ENCODE measurements around the gene RNF208.

Gene RNF208

DNA sequence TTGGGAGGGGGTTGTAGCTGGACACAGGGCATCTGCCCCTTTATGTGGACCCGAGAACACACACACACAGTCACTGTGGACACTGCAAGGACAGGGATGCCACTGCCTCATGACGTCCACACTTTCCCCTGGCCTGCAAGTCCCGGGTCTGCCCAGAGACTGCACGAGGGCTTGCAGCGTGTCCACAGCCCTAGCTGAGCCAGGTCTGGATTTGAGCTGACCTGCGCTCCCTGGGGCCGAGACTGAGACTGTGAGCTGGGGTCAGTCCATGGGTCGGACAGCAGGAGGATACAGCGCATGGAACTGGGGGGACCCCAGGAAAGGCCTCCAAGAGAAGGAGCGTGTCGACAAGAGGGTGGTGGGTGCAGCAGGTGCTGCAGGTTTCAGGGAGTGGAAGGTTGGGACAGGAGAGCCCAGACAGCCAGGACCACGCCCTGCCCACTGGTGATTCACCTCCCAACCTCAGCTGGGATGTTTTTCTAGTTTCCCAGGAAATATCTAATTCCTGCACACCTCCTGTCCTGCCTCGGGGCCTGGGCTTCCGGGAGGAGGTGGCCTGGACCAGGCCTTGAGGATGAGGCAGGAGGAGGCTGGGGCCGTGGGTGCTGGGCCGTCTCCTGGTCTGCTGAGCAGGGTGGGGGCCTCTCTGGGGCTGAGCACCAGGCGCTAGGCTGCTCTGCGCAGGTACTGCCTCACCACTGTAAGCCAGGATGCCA lies 4.5 kb upstream of the RNF208 start:
- no peaks in the 10 kb centered on the region for H3K9me3 ChIP-seq (ENCODE audit: control extremely low read depth in 1 of 5, control insufficient read depth in 4 of 5, insufficient read depth in 2 of 5, low read depth in 1 of 5, low read length in 4 of 5)
- CTCF ChIA-PET: interaction anchor here (0.8 to 6.3 kb wide), 15 partner anchors 10 to 174 kb away, joined by 3 to 46 read pairs (median 5); partner anchors contain the start of genes ANAPC2, NDOR1, SSNA1 and TMEM203
- no peak overlapping the region for H3K4me3 ChIP-seq (ENCODE audit: control insufficient read depth in 1 of 7, extremely low read depth in 1 of 7, insufficient read depth in 4 of 7, low read depth in 2 of 7, low read length in 6 of 7)
- peaks cover 0 to 35% (median 0%) of the 10 kb centered on the region in 5 experiments for H3K27me3 ChIP-seq (replicated peaks in 2 of 5; ENCODE audit: control insufficient read depth in 4 of 5, insufficient read depth in 5 of 5, low read length in 4 of 5)
- H3K4me1 ChIP-seq (ENCODE audit: control extremely low read depth in 1 of 4, control insufficient read depth in 4 of 4, insufficient read depth in 4 of 4, low read length in 3 of 4): peaks cover 2 to 30% (median 25%) of the 10 kb centered on the region in 4 experiments
- DNase-seq: no peak
- no peak overlapping the region for H3K27ac ChIP-seq (ENCODE audit: insufficient read depth in 1 of 2, low read depth in 1 of 2, low read length in 2 of 2, poor library complexity in 1 of 2, severe bottlenecking in 2 of 2)
- 79% methylated on average over 17 of the region's 18 CpGs for WGBS (ENCODE audit: insufficient coverage)
- POLR2A ChIA-PET: no interaction called here
- no peaks in the 10 kb centered on the region for H3K36me3 ChIP-seq (ENCODE audit: control insufficient read depth in 4 of 4, insufficient read depth in 4 of 4, low read length in 3 of 4)

DNA sequence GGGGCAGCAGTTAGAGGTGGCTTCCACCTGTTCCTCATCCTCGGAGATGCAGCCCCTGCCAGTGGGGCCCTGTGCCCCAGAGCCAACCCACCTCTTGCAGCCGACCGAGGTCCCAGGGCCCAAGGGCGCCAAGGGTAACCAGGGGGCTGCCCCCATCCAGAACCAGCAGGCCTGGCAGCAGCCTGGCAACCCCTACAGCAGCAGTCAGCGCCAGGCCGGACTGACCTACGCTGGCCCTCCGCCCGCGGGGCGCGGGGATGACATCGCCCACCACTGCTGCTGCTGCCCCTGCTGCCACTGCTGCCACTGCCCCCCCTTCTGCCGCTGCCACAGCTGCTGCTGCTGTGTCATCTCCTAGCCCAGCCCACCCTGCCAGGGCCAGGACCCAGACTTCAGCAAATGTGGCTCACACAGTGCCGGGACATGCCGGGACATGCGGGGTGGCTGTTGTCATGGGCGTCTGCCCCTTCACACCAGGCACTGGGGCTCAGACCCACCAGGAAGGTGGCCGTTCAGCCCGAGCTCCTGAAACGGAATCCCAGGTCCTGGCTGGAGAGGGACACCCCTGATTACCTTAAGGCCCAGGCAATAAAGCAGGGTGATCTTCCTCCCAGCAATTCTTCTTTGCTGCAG lies 3.8 kb upstream of the RNF208 start:
- H3K27me3 ChIP-seq (replicated peaks in 2 of 5; ENCODE audit: control insufficient read depth in 4 of 5, insufficient read depth in 5 of 5, low read length in 4 of 5): peaks cover 0 to 35% (median 0%) of the 10 kb centered on the region in 5 experiments
- no peak for DNase-seq
- ChIA-PET POLR2A (interaction anchor here (0.6 to 3.7 kb wide), 2 partner anchors 15 to 19 kb away, joined by 3 to 16 read pairs; partner anchors contain the start of gene TUBB4B), CTCF (interaction anchor here (0.8 to 6.3 kb wide), 10 partner anchors 11 to 173 kb away, joined by 3 to 46 read pairs (median 8); partner anchors contain the start of genes ANAPC2, SSNA1 and TUBB4B)
- no peaks in the 10 kb centered on the region for H3K9me3 ChIP-seq (ENCODE audit: control extremely low read depth in 1 of 5, control insufficient read depth in 4 of 5, insufficient read depth in 2 of 5, low read depth in 1 of 5, low read length in 4 of 5)
- WGBS (ENCODE audit: insufficient coverage): 71% methylated on average over 20 of the region's 21 CpGs
- H3K27ac ChIP-seq (ENCODE audit: insufficient read depth in 1 of 2, low read depth in 1 of 2, low read length in 2 of 2, poor library complexity in 1 of 2, severe bottlenecking in 2 of 2): no peak overlapping the region
- H3K36me3 ChIP-seq (ENCODE audit: control insufficient read depth in 4 of 4, insufficient read depth in 4 of 4, low read length in 3 of 4): no peaks in the 10 kb centered on the region
- peaks cover 2 to 32% (median 27%) of the 10 kb centered on the region in 4 experiments for H3K4me1 ChIP-seq (ENCODE audit: control extremely low read depth in 1 of 4, control insufficient read depth in 4 of 4, insufficient read depth in 4 of 4, low read length in 3 of 4)
- no peak overlapping the region for H3K4me3 ChIP-seq (ENCODE audit: control insufficient read depth in 1 of 7, extremely low read depth in 1 of 7, insufficient read depth in 4 of 7, low read depth in 2 of 7, low read length in 6 of 7)

DNA sequence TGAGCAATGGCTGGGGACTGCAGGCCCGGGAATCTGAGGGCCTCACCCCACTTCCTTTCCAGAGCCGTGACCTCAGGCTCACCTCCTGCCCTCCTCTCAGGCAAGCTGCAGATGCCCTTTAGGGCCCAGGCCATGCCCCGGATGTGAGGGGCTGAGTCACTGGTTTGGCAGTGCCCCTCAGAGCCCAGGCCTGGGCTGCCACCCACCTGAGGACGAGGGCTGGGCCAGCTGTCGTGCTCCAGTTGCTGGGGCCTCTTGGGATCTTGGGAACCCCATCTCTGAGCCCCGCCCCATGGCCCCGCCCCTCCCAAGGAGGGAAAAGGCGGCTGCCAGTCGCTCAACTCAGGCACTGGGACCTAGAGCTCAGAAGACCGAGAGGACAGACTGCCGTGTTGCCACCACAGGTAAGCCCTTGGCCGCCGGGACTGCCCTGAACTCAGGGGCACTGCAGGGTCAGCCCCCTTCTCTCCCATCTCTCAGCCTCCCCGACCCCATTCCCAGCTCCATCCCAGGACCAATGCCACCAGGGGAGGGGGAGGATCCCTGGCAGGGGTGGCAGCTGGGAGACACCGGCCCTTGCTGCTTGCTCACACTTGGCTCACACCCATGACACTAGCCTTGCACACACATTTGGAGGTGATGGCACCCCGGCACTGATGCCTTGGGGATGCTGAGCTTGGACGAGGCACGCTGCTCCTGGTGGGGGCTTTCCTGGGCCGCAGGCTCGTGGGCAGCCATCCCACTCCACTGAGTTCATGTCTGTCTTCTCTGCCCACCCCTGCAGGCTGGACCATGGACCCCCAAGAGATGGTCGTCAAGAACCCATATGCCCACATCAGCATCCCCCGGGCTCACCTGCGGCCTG lies 3.0 kb upstream of the RNF208 start, which contains the start of gene CYSRT1:
TSS of gene CYSRT1 (plus strand) at position 345 of the 865 bp plus-strand sequence. CDS start at position 793, 448 bp downstream.
- ChIA-PET CTCF (interaction anchor here (1.1 to 6.3 kb wide), 7 partner anchors 12 to 105 kb away, joined by 3 to 46 read pairs (median 6); partner anchors contain the start of genes LRRC26 and SSNA1), POLR2A (interaction anchor here (0.6 to 3.7 kb wide), 3 partner anchors 15 to 36 kb away, joined by 3 to 16 read pairs (median 4); partner anchors contain the start of genes ANAPC2, SSNA1 and TUBB4B)
- H3K4me3 ChIP-seq (ENCODE audit: control insufficient read depth in 1 of 7, extremely low read depth in 1 of 7, insufficient read depth in 4 of 7, low read depth in 2 of 7, low read length in 6 of 7): peak within 1 kb of the TSS in 6 of 7 experiments; percentile 67 to 93 (median 80)
- H3K27ac ChIP-seq (ENCODE audit: insufficient read depth in 1 of 2, low read depth in 1 of 2, low read length in 2 of 2, poor library complexity in 1 of 2, severe bottlenecking in 2 of 2): peak within 1 kb of the TSS in 1 of 2 experiments; percentile 83
- H3K9me3 ChIP-seq (ENCODE audit: control extremely low read depth in 1 of 5, control insufficient read depth in 4 of 5, insufficient read depth in 2 of 5, low read depth in 1 of 5, low read length in 4 of 5): no peaks in the 10 kb centered on the region
- peaks cover 0 to 34% (median 0%) of the 10 kb centered on the region in 5 experiments for H3K27me3 ChIP-seq (replicated peaks in 2 of 5; ENCODE audit: control insufficient read depth in 4 of 5, insufficient read depth in 5 of 5, low read length in 4 of 5)
- DNase-seq: peak in 2 of 3 donors; percentile 18 to 49
- peaks cover 2 to 32% (median 27%) of the 10 kb centered on the region in 4 experiments for H3K4me1 ChIP-seq (ENCODE audit: control extremely low read depth in 1 of 4, control insufficient read depth in 4 of 4, insufficient read depth in 4 of 4, low read length in 3 of 4)
- 42% methylated on average over 21 of the region's 23 CpGs for WGBS (ENCODE audit: insufficient coverage)
- no peaks in the 10 kb centered on the region for H3K36me3 ChIP-seq (ENCODE audit: control insufficient read depth in 4 of 4, insufficient read depth in 4 of 4, low read length in 3 of 4)

DNA sequence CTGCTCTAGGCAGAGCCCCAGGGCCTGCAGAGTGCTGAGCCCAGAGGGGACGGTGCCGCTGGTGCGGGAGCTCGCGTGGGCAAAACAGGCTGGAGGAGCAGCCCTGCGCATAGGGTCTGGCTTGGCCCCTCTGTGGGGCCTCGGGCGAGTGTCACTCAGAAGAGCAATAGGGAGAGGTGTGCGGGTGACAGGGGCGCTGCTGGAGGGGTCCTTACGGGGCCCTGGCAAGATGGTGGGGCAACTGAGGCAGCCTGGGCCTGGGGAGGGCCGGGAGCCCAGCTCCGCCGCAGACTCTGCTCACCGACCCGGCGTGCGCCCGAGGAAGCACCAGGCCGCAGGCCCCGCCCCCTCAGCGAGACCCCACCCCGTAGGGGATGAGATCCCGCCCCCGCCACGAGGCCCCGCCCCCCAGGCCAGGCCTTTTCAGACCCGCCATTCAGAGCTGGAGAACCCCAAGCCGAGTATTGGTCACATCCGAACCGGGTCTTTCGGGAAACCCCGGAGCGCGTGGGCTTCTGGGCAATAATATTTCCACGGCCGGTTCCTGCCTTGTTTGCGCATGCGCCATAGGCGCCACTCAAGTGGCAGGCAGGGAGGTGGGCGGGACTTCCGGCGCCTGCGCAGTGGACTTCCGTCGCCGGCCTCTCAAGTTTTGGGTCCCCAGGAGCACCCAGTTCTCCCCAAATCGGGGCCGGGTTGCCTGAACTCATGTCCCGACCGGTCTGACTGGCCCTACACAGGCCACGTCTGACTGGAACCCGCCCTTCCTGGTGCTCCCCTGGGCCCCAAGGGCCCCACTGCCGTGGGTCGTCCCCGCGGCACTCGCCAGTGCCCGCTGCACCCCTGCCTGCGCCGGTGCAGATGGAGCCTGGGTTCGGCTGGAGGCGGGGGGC lies 1.3 kb upstream of the RNF208 start:
- Histone ChIP-seq H3K4me1 (ENCODE audit: control extremely low read depth in 1 of 4, control insufficient read depth in 4 of 4, insufficient read depth in 4 of 4, low read length in 3 of 4) (peaks cover 2 to 32% (median 27%) of the 10 kb centered on the region in 4 experiments), H3K4me3 (ENCODE audit: control insufficient read depth in 1 of 7, extremely low read depth in 1 of 7, insufficient read depth in 4 of 7, low read depth in 2 of 7, low read length in 6 of 7) (peak overlapping the region; percentile 48 to 93 (median 77)), H3K27ac (ENCODE audit: insufficient read depth in 1 of 2, low read depth in 1 of 2, low read length in 2 of 2, poor library complexity in 1 of 2, severe bottlenecking in 2 of 2) (peak overlapping the region; percentile 54 to 83), H3K36me3 (ENCODE audit: control insufficient read depth in 4 of 4, insufficient read depth in 4 of 4, low read length in 3 of 4) (peaks cover 0 to 4% (median 0%) of the 10 kb centered on the region in 4 experiments), H3K27me3 (replicated peaks in 2 of 5; ENCODE audit: control insufficient read depth in 4 of 5, insufficient read depth in 5 of 5, low read length in 4 of 5) (peaks cover 0 to 17% (median 0%) of the 10 kb centered on the region in 5 experiments), H3K9me3 (ENCODE audit: control extremely low read depth in 1 of 5, control insufficient read depth in 4 of 5, insufficient read depth in 2 of 5, low read depth in 1 of 5, low read length in 4 of 5) (no peaks in the 10 kb centered on the region)
- 0% methylated on average over 58 of the region's 63 CpGs for WGBS (ENCODE audit: insufficient coverage)
- ChIA-PET POLR2A (interaction anchor here (0.5 to 3.7 kb wide), 7 partner anchors 14 to 499 kb away, joined by 3 to 16 read pairs (median 3); partner anchors contain the start of genes ANAPC2, SSNA1 and TUBB4B), CTCF (interaction anchor here (0.8 to 6.3 kb wide), 10 partner anchors 14 to 104 kb away, joined by 3 to 46 read pairs (median 3); partner anchors contain the start of gene LRRC26)
- DNase-seq: peak; percentile 98 to 99 (median 99)

DNA sequence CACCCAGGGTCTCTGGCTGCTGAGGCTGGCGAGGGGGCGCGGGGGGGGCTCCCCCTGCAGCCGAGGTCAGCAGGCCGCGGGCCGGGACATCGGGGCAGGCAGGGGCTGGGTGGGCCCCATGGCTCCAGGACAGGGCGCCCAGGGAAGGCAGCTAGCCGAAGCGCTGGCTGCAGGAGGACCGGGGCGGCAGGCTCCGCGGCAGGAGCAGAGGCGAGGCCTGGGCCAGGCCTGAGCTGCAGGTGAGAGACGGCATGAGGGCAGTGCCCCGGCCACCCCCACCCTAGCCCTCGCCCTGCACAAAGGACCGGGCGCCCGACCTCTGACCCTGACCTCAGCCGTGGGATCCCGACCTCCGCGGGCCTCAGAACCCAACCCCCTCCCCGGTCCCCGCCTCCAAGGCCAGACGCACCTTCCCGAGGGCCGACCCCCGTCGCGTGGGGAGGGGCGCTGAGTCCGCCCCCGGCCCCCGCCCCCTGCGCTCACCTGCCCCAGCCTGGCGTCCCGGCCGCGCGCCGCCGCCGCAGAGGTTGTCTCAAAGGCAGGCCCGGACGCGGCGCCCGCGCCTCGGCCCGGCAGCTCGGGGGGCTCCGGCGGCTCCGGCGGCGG lies 431 bp downstream of the RNF208 start:
- no peak for DNase-seq
- no peaks in the 10 kb centered on the region for H3K9me3 ChIP-seq (ENCODE audit: control extremely low read depth in 1 of 5, control insufficient read depth in 4 of 5, insufficient read depth in 2 of 5, low read depth in 1 of 5, low read length in 4 of 5)
- H3K27me3 ChIP-seq (replicated peaks in 2 of 5; ENCODE audit: control insufficient read depth in 4 of 5, insufficient read depth in 5 of 5, low read length in 4 of 5): peaks cover 0 to 6% (median 0%) of the 10 kb centered on the region in 5 experiments
- H3K4me3 ChIP-seq (ENCODE audit: control insufficient read depth in 1 of 7, extremely low read depth in 1 of 7, insufficient read depth in 4 of 7, low read depth in 2 of 7, low read length in 6 of 7): peak overlapping the region in 5 of 7 experiments; percentile 25 to 93 (median 46)
- H3K36me3 ChIP-seq (ENCODE audit: control insufficient read depth in 4 of 4, insufficient read depth in 4 of 4, low read length in 3 of 4): peaks cover 0 to 11% (median 1%) of the 10 kb centered on the region in 4 experiments
- CTCF ChIA-PET: interaction anchor here (1.1 to 1.2 kb wide), 2 partner anchors 11 to 32 kb away, joined by 3 to 4 read pairs; no protein-coding TSS in a partner anchor
- POLR2A ChIA-PET: no interaction called here
- H3K4me1 ChIP-seq (ENCODE audit: control extremely low read depth in 1 of 4, control insufficient read depth in 4 of 4, insufficient read depth in 4 of 4, low read length in 3 of 4): peaks cover 2 to 30% (median 26%) of the 10 kb centered on the region in 4 experiments
- WGBS (ENCODE audit: insufficient coverage): 11% methylated on average over 39 of the region's 61 CpGs
- no peak overlapping the region for H3K27ac ChIP-seq (ENCODE audit: insufficient read depth in 1 of 2, low read depth in 1 of 2, low read length in 2 of 2, poor library complexity in 1 of 2, severe bottlenecking in 2 of 2)

All from common myeloid progenitor, CD34-positive (primary cell).